Epithelial cell of esophagus (primary cell): ENCODE data around the gene CLIP3.

ENCODE experiments used
- DNase-seq: peaks from one replicate; pipeline ENCODE4 v3.0.0; 2010; ENCODE audit warnings: low read depth
- H3K4me3 ChIP-seq: 2 replicates; pipeline ENCODE4 v1.5.1; 2011; ENCODE audit warnings: mild to moderate bottlenecking, low read length, control low read depth
- CTCF ChIP-seq: IDR thresholded peaks from 2 replicates; pipeline ENCODE4 v1.5.1; 2011; ENCODE audit warnings: low read depth, mild to moderate bottlenecking, low read length, control low read depth, inconsistent platforms; ENCODE audit not compliant: insufficient read depth; ENCODE audit errors: missing control alignments

The CLIP3 gene

GRCh38 chr19:35992907-35993765 lies 39.5 kb downstream of the CLIP3 start:
- TF ChIP-seq CTCF: no peak
- no peak overlapping the region for H3K4me3 ChIP-seq
- DNase-seq: peak; percentile 65

DNA sequence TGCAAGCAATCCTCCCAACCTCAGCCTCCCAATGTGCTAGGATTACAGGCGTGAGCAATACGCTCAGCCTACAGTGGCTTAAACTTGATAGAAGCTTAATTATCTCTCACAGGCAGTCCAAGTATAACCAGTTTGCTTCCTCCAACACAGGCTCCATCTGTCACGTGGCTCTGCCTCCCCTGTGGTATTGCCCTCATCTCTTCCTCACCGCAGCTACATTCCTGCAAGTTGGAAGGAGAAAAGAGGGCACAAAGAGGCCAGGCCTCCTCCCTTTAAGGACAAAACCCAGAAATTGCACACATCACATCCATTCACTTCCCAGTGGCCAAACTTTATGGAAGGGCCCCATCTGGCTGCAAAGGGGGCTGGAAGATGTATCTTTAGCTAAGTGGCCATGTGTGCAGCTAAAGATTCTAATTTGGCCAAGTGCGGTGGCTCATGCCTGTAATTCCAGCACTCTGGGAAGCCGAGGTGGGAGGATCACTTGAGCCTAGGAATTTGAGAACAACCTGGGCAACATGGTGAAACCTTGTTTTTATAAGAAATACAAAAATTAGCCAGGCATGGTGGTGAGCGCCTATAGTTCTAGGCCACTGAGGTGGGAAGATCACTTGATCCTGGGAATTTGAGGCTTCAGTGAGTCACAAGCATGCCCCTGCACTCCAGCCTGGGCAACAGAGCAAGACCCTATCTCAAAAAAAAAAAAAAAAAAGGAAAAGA lies 40.8 kb downstream of the CLIP3 start:
- no peak for DNase-seq

DNA sequence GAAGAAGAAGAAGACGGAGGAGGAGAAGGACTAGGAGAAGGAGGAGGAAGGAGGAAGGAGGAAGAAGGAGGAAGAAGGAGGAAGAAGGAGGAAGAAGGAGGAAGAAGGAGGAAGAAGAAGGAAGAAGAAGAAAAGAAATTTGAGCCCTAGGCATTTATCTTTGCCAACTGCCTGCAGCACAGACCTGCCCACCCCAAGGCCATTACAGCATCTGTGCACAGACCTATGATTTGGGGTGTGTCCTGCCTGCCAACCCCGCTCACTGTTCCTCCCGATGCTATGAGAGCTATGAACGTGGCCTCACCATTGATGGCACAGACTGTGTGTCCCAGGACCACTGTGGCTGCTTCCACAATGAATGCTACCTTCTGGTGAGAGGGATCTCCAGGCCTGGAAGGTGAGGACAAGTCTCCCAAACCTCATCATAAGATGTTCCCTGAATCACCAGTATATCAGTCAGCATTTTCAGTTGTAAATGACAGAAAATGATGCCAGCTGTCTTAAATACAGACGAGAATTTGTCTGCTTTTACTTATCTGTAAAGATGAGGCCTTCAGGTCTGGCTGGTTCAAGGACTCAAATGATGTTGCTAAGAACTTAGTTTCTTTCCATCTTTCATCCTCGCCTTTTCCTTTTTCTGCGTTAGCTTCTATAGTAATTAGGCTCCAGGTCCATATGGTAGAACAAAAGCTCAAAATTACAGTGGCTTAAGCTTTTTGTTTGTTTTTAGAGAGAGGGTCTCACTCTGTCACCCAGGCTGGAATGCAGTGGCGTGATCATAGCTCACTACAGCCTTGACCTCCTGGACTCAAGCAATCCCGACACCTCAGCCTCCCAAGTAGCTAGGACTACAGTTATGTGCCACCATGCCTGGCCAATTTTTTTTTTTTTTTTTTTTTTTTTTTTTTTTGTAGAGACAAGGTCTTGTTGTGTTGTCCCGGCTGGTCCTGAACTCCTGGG lies 41.6 kb downstream of the CLIP3 start:
- TF ChIP-seq CTCF: no peak
- no peak for DNase-seq
- H3K4me3 ChIP-seq: no peak overlapping the region

More for the DNA sequence above, 40.8 kb downstream of the CLIP3 start:
- no peak for TF ChIP-seq CTCF
- no peak overlapping the region for H3K4me3 ChIP-seq

DNA sequence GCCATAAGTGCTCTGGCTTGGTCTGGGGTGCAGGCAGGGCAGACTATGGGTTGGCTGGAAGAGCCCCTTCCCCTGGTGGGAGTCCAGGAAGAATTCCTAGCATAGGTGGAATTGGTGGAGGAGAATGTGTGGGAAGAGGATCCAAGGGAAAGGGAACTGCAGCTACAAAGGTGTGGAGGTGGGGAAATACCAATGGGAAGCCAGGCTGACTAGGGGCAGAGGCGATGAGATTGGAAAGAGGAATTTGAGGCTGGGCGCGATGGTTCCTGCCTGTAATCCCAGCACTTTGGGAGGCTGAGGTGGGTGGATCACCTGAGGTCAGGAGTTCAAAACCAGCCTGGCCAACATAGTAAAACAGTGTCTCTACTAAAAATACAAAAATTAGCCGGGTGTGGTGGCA lies 42.5 kb downstream of the CLIP3 start:
- no peak for DNase-seq
- no peak overlapping the region for H3K4me3 ChIP-seq
- no peak for TF ChIP-seq CTCF

GRCh38 chr19:35988824-35989223 lies 43.8 kb downstream of the CLIP3 start:
- no peak overlapping the region for H3K4me3 ChIP-seq
- DNase-seq: no peak
- no peak for TF ChIP-seq CTCF

GRCh38 chr19:35987571-35987896 lies 45.1 kb downstream of the CLIP3 start:
- DNase-seq: no peak
- H3K4me3 ChIP-seq: no peak overlapping the region
- TF ChIP-seq CTCF: no peak
